NB4 (cell line): ENCODE results near the gene MTX1.

Experiments
- DNase-seq: peaks from one replicate; pipeline ENCODE4 v3.0.0; 2010; ENCODE audit warnings: low read depth
- H3K4me3 ChIP-seq: one replicate; pipeline ENCODE4 v1.5.1; 2011; ENCODE audit warnings: mild to moderate bottlenecking, low read depth, low read length, moderate library complexity
- MYC ChIP-seq: IDR thresholded peaks from 2 replicates; pipeline ENCODE4 v1.6.1; 2011; ENCODE audit warnings: low read depth, low read length
- POLR2A ChIP-seq: IDR thresholded peaks from 2 replicates; pipeline ENCODE4 v1.6.1; 2011; ENCODE audit warnings: mild to moderate bottlenecking; ENCODE audit not compliant: insufficient read length; ENCODE audit errors: extremely low read depth
- TF ChIP-seq, protein P1 (sequence below): IDR thresholded peaks from 2 replicates; pipeline ENCODE4 v1.6.1; 2011; ENCODE audit warnings: low read depth, low read length
- TF ChIP-seq, protein P2 (sequence below): IDR thresholded peaks from one replicate; pipeline ENCODE4 v1.5.1; 2012; ENCODE audit warnings: low read depth, low read length

The MTX1 gene

DNA sequence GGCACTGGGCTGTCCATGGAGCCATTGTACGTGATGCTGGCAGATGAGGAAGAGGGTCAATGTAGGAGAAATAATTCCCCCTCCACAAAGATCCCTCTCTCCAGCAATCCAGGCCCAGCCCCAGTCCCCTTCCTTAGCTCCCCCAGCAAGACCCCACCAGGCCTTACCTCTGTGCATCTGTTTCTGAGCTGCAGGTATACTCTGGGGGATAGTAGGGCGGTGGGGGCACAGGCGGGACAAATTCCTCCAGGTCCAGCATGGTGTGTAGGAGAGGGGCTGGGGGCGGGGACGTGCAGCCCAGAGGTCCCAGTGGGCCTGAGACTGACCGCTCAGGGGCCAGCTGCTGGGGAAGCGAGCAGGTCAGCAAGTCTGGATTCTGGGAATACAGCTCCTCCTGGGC, 43.1 kb downstream of the MTX1 start:
- TF ChIP-seq, protein P1, sequence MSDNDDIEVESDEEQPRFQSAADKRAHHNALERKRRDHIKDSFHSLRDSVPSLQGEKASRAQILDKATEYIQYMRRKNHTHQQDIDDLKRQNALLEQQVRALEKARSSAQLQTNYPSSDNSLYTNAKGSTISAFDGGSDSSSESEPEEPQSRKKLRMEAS, result no peak
- TF ChIP-seq POLR2A, result no peak
- TF ChIP-seq MYC, result no peak
- no peak for DNase-seq
- H3K4me3 ChIP-seq, result no peak overlapping the region

DNA sequence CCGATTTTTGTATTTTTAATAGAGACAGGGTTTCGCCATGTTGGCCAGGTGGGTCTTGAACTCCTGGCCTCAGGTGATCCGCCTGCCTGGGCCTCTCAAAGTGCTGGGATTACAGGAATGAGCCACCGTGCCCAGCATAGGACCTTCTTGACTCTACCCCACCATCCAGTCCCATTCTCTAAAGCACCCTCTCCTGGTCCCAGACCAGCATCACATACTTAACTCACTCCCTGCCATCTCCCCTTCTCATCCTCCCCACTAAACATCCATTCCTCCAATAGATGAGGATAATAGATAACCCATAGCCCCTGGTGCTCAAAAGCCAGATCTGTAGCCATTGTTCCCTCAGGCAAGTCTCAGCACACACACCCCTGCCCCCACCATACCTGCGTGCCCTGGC, 44.7 kb downstream of the MTX1 start:
- H3K4me3 ChIP-seq, result no peak overlapping the region
- no peak for DNase-seq

DNA sequence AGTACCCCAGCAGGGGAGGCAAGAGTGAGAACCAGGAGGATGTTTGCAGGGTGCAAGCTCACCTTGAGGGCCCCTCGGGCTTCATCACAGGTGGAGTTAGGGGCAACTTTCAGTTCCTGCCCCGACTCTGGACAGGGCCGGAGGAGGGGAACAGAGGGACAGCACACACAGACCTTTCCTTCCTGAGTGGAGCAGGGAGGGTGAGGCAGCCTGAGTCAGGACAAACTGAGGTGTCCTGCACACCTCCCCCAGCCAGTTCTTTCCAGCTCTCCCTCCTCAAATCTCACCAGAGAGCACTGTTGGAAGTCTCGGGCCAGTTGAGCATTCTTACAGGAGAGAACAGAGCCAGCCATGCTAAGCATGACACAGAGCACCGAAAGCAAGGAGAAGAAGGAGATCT, 45.3 kb downstream of the MTX1 start:
- DNase-seq, result no peak
- TF ChIP-seq, protein P1, result no peak
- TF ChIP-seq POLR2A, result no peak
- no peak for TF ChIP-seq MYC
- H3K4me3 ChIP-seq, result no peak overlapping the region

More for the DNA sequence above, 44.7 kb downstream of the MTX1 start:
- TF ChIP-seq, protein P1, result no peak
- TF ChIP-seq, protein P2, sequence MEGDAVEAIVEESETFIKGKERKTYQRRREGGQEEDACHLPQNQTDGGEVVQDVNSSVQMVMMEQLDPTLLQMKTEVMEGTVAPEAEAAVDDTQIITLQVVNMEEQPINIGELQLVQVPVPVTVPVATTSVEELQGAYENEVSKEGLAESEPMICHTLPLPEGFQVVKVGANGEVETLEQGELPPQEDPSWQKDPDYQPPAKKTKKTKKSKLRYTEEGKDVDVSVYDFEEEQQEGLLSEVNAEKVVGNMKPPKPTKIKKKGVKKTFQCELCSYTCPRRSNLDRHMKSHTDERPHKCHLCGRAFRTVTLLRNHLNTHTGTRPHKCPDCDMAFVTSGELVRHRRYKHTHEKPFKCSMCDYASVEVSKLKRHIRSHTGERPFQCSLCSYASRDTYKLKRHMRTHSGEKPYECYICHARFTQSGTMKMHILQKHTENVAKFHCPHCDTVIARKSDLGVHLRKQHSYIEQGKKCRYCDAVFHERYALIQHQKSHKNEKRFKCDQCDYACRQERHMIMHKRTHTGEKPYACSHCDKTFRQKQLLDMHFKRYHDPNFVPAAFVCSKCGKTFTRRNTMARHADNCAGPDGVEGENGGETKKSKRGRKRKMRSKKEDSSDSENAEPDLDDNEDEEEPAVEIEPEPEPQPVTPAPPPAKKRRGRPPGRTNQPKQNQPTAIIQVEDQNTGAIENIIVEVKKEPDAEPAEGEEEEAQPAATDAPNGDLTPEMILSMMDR, result no peak
- no peak for TF ChIP-seq POLR2A
- no peak for TF ChIP-seq MYC

DNA sequence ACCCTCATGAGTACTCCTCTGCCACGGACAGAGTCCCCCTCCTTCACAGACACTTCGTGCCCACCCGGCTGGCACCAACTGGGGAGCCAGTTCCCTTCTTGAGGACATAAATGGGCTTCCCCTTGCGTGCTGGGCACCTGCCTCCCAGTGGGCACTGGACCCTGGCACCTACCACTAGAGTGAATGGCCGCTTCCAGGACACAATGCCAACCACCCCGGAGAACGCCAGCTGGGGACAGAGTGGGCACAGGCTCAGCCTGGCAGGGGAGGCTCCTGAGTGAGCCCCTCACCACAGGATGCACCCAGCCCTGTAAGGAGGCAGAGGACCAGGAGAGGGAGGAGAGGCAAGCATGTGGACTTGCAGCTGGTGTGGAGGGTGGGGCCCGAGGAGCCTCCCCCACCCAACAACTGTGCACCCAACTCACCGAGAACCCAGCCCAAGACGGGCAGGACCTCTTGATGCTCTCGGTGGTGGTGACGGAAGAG, 45.8 kb downstream of the MTX1 start:
- TF ChIP-seq MYC (no peak), POLR2A (no peak)
- TF ChIP-seq, protein P1, result no peak
- TF ChIP-seq, protein P2, result no peak
- H3K4me3 ChIP-seq, result no peak overlapping the region
- no peak for DNase-seq

DNA sequence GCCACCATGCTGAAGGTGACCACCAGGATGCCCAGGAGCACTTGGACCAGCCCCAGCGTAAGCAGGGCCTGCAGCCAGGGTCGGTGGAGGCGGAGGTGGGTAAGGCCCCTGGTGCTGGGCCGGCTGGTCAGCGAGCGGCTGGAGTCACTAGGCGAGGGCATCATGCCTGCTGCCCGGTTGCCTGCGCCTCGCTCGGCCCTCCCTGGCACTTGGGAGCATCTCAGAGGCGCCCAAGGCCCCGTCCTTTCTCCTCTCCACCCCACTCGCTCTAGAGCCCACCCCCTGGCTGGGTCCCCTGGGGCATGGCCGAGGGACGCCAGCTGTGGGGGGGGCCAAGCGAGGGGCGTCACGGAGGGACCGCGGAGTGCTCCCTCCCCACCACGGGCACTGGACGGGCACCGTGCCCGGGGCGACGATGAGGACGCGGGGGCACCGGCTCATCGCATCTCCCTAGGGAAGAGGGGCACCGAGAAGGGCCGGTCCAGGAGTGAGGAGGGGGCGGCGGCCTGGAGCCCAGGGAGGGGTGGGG, 46.3 kb downstream of the MTX1 start:
- no peak for DNase-seq
- TF ChIP-seq, protein P1, result no peak
- TF ChIP-seq MYC, result no peak
- TF ChIP-seq POLR2A, result no peak
- TF ChIP-seq, protein P2, result no peak
- H3K4me3 ChIP-seq, result peak overlapping the region; percentile 53

DNA sequence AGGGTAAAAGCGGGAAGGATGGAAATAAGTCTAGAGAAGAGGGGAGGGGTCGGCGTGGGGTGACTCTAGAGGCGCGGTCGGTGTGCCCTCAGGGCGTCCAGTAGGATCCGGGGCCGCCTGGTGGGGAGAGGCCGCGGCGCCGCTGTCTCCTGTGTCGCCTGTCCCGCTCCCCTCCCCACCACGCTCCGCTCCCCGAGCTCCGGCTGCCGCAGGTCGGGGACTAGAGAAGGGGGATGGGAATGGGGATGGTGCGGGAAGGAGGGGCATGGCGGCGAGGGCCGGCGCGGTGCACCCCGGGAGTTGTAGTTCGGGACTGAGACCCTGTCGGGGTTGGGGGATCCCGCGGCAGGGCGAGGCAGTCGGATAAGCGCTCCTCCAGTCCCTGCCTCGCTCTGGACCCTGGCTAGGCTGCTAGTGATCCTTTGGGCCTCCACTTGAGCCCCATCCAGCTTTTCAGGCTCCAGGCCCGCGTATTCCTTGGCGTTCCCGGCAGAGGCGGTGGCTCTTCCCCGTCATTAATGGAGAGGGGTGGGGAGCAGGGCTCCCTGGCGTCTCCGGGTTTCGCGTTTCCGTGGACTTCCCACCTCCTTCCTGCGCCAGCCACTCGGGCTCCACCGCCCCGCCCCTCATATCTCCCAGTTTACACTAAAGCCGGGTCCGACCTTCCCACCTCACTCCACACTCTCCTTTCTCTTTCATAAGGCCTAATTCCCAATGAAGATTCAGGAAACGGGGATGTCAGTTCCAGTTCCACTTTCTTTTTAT, 46.9 kb downstream of the MTX1 start, which contains the start of gene ENTREP3:
ENTREP3 (minus strand) TSS at position 241 of the 765 bp plus-strand sequence. CDS start 606 bp downstream, outside the sequence.
- peak within 1 kb of the TSS; percentile 53 for H3K4me3 ChIP-seq
- DNase-seq, result peak; percentile 83
- TF ChIP-seq, protein P2, result no peak
- TF ChIP-seq, protein P1, result peak; percentile 52; the same call in 1 of the 2 replicates
- peak; percentile 54 for TF ChIP-seq POLR2A
- TF ChIP-seq MYC, result peak; percentile 74
